ENCODE data around the gene ZNF286A.
"Not testable (repeated sequence)": the region's sequence is repeated elsewhere in the genome, so short reads cannot be mapped to it uniquely, and the experiment has no call there.

The ZNF286A gene

GRCh38 chr17:15704813-15705212 is 5.3 kb downstream of the ZNF286A start:
- H2AFZ ChIP-seq (ENCODE audit: insufficient read depth, low read length, poor library complexity); H3K79me2 ChIP-seq (ENCODE audit: control insufficient read depth, insufficient read depth, low read length, poor library complexity); H3K4me1 ChIP-seq (ENCODE audit: control insufficient read depth in 1 of 2, insufficient read depth in 2 of 2, low read length in 2 of 2); H3K9ac ChIP-seq (ENCODE audit: low read length); H3K23ac ChIP-seq (ENCODE audit: low read length); H3K27ac ChIP-seq (ENCODE audit: low read depth, low read length); H3K9me3 ChIP-seq (ENCODE audit: insufficient read depth, low read depth, low read length); H4K8ac ChIP-seq (ENCODE audit: low read depth, low read length); H2BK12ac ChIP-seq (ENCODE audit: low read length); H3K4me2 ChIP-seq (ENCODE audit: low read length); H4K12ac ChIP-seq (ENCODE audit: low read depth, low read length); H3K4me3 ChIP-seq (ENCODE audit: low read depth, low read length); H2BK5ac ChIP-seq (ENCODE audit: low read depth, low read length, poor library complexity); H3K18ac ChIP-seq (ENCODE audit: low read length); H2BK120ac ChIP-seq (ENCODE audit: insufficient read depth, low read length, poor library complexity); H4K91ac ChIP-seq (ENCODE audit: low read depth, low read length); H3K4ac ChIP-seq (ENCODE audit: low read depth, low read length); DNase-seq; H3K79me1 ChIP-seq (ENCODE audit: low read length); H3K14ac ChIP-seq (ENCODE audit: low read length); H2AK5ac ChIP-seq (ENCODE audit: low read length); H3K27me3 ChIP-seq (ENCODE audit: insufficient read depth, low read length): not testable (repeated sequence)
- H3K36me3 ChIP-seq (ENCODE audit: control insufficient read depth in 1 of 2, insufficient read depth in 2 of 2, low read length in 2 of 2) = peaks cover 19 to 29% of the 10 kb centered on the region in 2 experiments
- no CpG with 5 or more reads among the region's 32 CpGs for WGBS (ENCODE audit: extremely low coverage, insufficient coverage, insufficient read length)

- H3K18ac ChIP-seq (ENCODE audit: low read length); DNase-seq; H3K4me1 ChIP-seq (ENCODE audit: control insufficient read depth in 1 of 2, insufficient read depth in 2 of 2, low read length in 2 of 2); H3K9me3 ChIP-seq (ENCODE audit: insufficient read depth, low read depth, low read length); H2AK5ac ChIP-seq (ENCODE audit: low read length); H3K23ac ChIP-seq (ENCODE audit: low read length); H3K79me1 ChIP-seq (ENCODE audit: low read length); H3K9ac ChIP-seq (ENCODE audit: low read length); H2BK5ac ChIP-seq (ENCODE audit: low read depth, low read length, poor library complexity); H2BK120ac ChIP-seq (ENCODE audit: insufficient read depth, low read length, poor library complexity); H4K91ac ChIP-seq (ENCODE audit: low read depth, low read length); H4K12ac ChIP-seq (ENCODE audit: low read depth, low read length); H3K79me2 ChIP-seq (ENCODE audit: control insufficient read depth, insufficient read depth, low read length, poor library complexity); H4K8ac ChIP-seq (ENCODE audit: low read depth, low read length); H2AFZ ChIP-seq (ENCODE audit: insufficient read depth, low read length, poor library complexity); H3K4me3 ChIP-seq (ENCODE audit: low read depth, low read length); H3K27ac ChIP-seq (ENCODE audit: low read depth, low read length); H3K4me2 ChIP-seq (ENCODE audit: low read length); H3K14ac ChIP-seq (ENCODE audit: low read length); H2BK12ac ChIP-seq (ENCODE audit: low read length); H3K27me3 ChIP-seq (ENCODE audit: insufficient read depth, low read length); H3K4ac ChIP-seq (ENCODE audit: low read depth, low read length): not testable (repeated sequence)
- WGBS (ENCODE audit: extremely low coverage, insufficient coverage, insufficient read length) = no CpG with 5 or more reads among the region's 3 CpGs
- H3K36me3 ChIP-seq (ENCODE audit: control insufficient read depth in 1 of 2, insufficient read depth in 2 of 2, low read length in 2 of 2) = peaks cover 16 to 29% of the 10 kb centered on the region in 2 experiments
Observed at GRCh38 chr17:15708879-15709278, 9.3 kb downstream of the ZNF286A start.

DNA sequence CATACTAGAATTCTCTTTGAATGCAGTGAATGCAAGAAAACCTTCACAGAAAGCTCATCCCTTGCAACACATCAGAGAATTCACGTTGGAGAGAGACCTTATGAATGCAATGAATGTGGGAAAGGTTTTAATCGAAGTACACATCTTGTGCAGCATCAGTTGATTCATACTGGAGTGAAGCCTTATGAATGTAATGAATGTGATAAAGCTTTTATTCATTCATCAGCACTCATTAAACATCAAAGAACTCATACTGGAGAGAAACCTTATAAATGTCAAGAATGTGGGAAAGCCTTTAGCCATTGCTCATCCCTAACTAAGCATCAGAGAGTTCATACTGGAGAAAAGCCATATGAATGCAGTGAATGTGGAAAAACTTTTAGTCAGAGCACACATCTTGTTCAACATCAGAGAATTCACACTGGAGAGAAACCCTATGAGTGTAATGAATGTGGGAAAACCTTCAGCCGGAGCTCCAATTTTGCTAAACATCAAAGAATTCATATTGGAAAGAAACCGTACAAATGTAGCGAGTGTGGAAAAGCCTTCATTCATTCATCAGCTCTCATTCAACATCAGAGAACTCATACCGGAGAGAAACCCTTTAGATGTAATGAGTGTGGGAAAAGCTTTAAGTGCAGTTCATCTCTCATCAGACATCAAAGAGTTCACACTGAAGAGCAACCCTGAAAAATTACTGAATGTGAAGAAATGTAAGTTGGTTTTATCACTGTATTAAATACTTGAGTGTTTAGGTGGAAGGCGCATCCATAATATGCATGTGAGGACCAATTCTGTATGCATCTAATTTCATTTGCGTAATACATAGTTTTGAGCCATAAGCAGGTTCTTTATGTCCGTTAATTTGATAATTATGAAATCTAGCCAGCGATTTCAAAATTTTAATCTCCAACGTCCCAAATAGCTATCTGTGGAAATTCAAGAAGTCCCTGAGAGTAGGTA is 17.3 kb downstream of the ZNF286A start:
- not testable (repeated sequence) for H3K9ac ChIP-seq (ENCODE audit: low read length); H4K91ac ChIP-seq (ENCODE audit: low read depth, low read length); H2BK5ac ChIP-seq (ENCODE audit: low read depth, low read length, poor library complexity); H3K27me3 ChIP-seq (ENCODE audit: insufficient read depth, low read length); H3K79me1 ChIP-seq (ENCODE audit: low read length); H3K36me3 ChIP-seq (ENCODE audit: control insufficient read depth in 1 of 2, insufficient read depth in 2 of 2, low read length in 2 of 2); DNase-seq; H3K9me3 ChIP-seq (ENCODE audit: insufficient read depth, low read depth, low read length); H3K4ac ChIP-seq (ENCODE audit: low read depth, low read length); H4K8ac ChIP-seq (ENCODE audit: low read depth, low read length); H2AK5ac ChIP-seq (ENCODE audit: low read length); H3K27ac ChIP-seq (ENCODE audit: low read depth, low read length); H2AFZ ChIP-seq (ENCODE audit: insufficient read depth, low read length, poor library complexity); H2BK120ac ChIP-seq (ENCODE audit: insufficient read depth, low read length, poor library complexity); H3K4me2 ChIP-seq (ENCODE audit: low read length); H3K18ac ChIP-seq (ENCODE audit: low read length); H3K4me3 ChIP-seq (ENCODE audit: low read depth, low read length); H3K79me2 ChIP-seq (ENCODE audit: control insufficient read depth, insufficient read depth, low read length, poor library complexity); H3K23ac ChIP-seq (ENCODE audit: low read length); H2BK12ac ChIP-seq (ENCODE audit: low read length); H4K12ac ChIP-seq (ENCODE audit: low read depth, low read length); H3K4me1 ChIP-seq (ENCODE audit: control insufficient read depth in 1 of 2, insufficient read depth in 2 of 2, low read length in 2 of 2); H3K14ac ChIP-seq (ENCODE audit: low read length)
- no CpG with 5 or more reads among the region's 11 CpGs for WGBS (ENCODE audit: extremely low coverage, insufficient coverage, insufficient read length)

- not testable (repeated sequence) for H3K4me3 ChIP-seq (ENCODE audit: low read depth, low read length); H3K79me1 ChIP-seq (ENCODE audit: low read length); DNase-seq; H2AFZ ChIP-seq (ENCODE audit: insufficient read depth, low read length, poor library complexity); H3K4me2 ChIP-seq (ENCODE audit: low read length); H3K18ac ChIP-seq (ENCODE audit: low read length); H3K23ac ChIP-seq (ENCODE audit: low read length); H3K27ac ChIP-seq (ENCODE audit: low read depth, low read length); H3K4ac ChIP-seq (ENCODE audit: low read depth, low read length); H4K91ac ChIP-seq (ENCODE audit: low read depth, low read length); H4K12ac ChIP-seq (ENCODE audit: low read depth, low read length); H2BK12ac ChIP-seq (ENCODE audit: low read length); H3K14ac ChIP-seq (ENCODE audit: low read length); H3K4me1 ChIP-seq (ENCODE audit: control insufficient read depth in 1 of 2, insufficient read depth in 2 of 2, low read length in 2 of 2); H2AK5ac ChIP-seq (ENCODE audit: low read length); H3K9me3 ChIP-seq (ENCODE audit: insufficient read depth, low read depth, low read length); H4K8ac ChIP-seq (ENCODE audit: low read depth, low read length); H3K9ac ChIP-seq (ENCODE audit: low read length); H3K79me2 ChIP-seq (ENCODE audit: control insufficient read depth, insufficient read depth, low read length, poor library complexity); H3K36me3 ChIP-seq (ENCODE audit: control insufficient read depth in 1 of 2, insufficient read depth in 2 of 2, low read length in 2 of 2); H2BK120ac ChIP-seq (ENCODE audit: insufficient read depth, low read length, poor library complexity); H2BK5ac ChIP-seq (ENCODE audit: low read depth, low read length, poor library complexity); H3K27me3 ChIP-seq (ENCODE audit: insufficient read depth, low read length)
- no CpG with 5 or more reads among the region's 14 CpGs for WGBS (ENCODE audit: extremely low coverage, insufficient coverage, insufficient read length)
Observed at GRCh38 chr17:15730535-15730934, 31.0 kb downstream of the ZNF286A start.

Data from trophoblast cell (in vitro differentiated cells and primary cell).